HUES64 (cell line): ENCODE measurements around the gene ZNF594.
"Not testable (repeated sequence)": the region's sequence is repeated elsewhere in the genome, so short reads cannot be mapped to it uniquely, and the experiment has no call there.

Source experiments
- H3K27ac ChIP-seq: 2 replicates; pipeline ENCODE4 v1.7.0; 2013; ENCODE audit warnings: low read depth, low read length, inconsistent platforms
- H3K27me3 ChIP-seq: 2 replicates; pipeline ENCODE4 v1.6.1; 2013; ENCODE audit warnings: mild to moderate bottlenecking, low read length; ENCODE audit not compliant: insufficient read depth
- H3K36me3 ChIP-seq: 2 replicates; pipeline ENCODE4 v1.6.1; 2013; ENCODE audit warnings: mild to moderate bottlenecking, low read length; ENCODE audit not compliant: insufficient read depth
- H3K4me1 ChIP-seq: 2 replicates; pipeline ENCODE4 v1.6.1; 2013; ENCODE audit warnings: mild to moderate bottlenecking, low read length, moderate library complexity; ENCODE audit not compliant: insufficient read depth
- H3K4me3 ChIP-seq: 2 replicates; pipeline ENCODE4 v1.5.1; 2013; ENCODE audit warnings: mild to moderate bottlenecking, low read length, moderate library complexity
- H3K9ac ChIP-seq: 2 replicates; pipeline ENCODE4 v1.6.1; 2013; ENCODE audit warnings: mild to moderate bottlenecking, low read depth, low read length
- H3K9me3 ChIP-seq: 2 replicates; pipeline ENCODE4 v1.6.1; 2013; ENCODE audit warnings: low read depth, low read length; ENCODE audit not compliant: insufficient read depth
- WGBS: fragments of 150-250, 120-280 bp; methylation state at CpG from one replicate; pipeline ENCODE4 v1.1.7; 2013; ENCODE audit warnings: missing lambda C conversion rate; 5-methylcytosine and 5-hydroxymethylcytosine counted together

Gene ZNF594

DNA sequence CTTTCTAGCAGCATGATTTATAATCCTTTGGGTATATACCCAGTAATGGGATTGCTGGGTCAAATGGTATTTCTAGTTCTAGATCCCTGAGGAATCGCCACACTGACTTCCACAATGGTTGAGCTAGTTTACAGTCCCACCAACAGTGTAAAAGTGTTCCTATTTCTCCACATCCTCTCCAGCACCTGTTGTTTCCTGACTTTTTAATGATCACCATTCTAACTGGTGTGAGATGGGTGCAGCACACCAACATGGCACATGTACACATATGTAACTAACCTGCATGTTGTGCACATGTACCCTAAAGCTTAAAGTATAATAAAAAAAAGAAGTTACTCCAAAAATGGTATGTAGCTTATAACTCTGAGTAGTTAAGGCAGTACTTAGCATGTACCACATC, 31.0 kb downstream of the ZNF594 start:
- not testable (repeated sequence) for H3K27ac ChIP-seq, H3K4me1 ChIP-seq, H3K9me3 ChIP-seq, H3K36me3 ChIP-seq, H3K9ac ChIP-seq, H3K4me3 ChIP-seq, H3K27me3 ChIP-seq
- WGBS = no CpG with 5 or more reads among the region's 1 CpG

DNA sequence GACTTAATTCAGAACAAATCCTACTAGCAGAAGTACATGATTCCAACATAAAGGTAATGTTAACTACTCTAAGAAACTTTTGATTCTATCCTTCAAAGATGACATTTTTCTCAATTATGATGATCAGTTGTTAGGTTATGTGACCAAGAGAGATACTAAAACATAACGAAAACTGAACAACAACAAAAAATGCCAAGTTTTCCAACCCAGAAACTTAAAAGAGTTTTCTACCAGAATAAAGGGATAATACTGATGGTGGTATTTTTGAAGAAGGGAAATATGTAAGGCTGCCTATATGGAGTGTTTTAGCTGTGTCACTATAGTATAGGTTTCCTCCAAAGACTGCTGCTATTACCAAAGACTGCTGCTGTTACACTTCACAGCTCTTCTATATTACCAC, 45.5 kb downstream of the ZNF594 start:
- no CpG with 5 or more reads among the region's 1 CpG for WGBS
- H3K9ac ChIP-seq, H3K27me3 ChIP-seq, H3K27ac ChIP-seq, H3K4me1 ChIP-seq, H3K36me3 ChIP-seq, H3K9me3 ChIP-seq, H3K4me3 ChIP-seq: not testable (repeated sequence)

DNA sequence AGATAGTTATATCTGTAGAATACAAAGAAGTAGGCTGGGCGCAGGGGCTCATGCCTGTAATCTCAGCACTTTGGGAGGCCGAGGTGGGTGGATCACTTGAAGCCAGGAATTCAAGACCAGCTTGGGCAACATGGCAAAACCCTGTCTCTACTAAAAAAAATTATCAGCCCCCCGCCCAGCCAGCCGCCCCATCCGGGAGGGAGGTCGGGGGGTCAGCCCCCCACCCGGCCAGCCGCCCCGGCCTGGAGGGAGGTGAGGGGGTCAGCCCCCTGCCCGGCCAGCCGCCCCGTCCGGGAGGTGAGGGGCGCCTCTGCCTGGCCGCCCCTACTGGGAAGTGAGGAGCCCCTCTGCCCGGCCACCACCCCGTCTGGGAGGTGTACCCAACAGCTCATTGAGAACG, 48.8 kb downstream of the ZNF594 start:
- not testable (repeated sequence) for H3K4me1 ChIP-seq, H3K9ac ChIP-seq, H3K27me3 ChIP-seq, H3K27ac ChIP-seq, H3K9me3 ChIP-seq, H3K36me3 ChIP-seq, H3K4me3 ChIP-seq
- 95% methylated on average over 11 of the region's 18 CpGs for WGBS

DNA sequence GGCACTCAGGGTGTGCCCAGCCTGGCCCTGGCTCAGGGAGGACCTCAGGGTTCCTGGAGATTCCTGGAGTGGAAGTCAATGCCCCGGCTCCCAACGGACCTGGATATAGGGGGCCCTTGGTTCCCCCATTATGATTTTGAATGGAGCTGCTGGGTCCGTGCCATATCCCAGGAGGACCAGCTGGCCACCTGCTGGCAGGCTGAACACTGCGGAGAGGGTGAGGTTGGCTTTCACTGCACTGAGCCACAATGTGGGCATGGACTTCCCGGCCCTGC, 52.3 kb downstream of the ZNF594 start:
- no peaks in the 10 kb centered on the region for H3K9me3 ChIP-seq
- H3K9ac ChIP-seq = no peak overlapping the region
- WGBS = 96% methylated on average over 5 of the region's 5 CpGs
- no peak overlapping the region for H3K4me3 ChIP-seq
- H3K4me1 ChIP-seq = no peaks in the 10 kb centered on the region
- no peaks in the 10 kb centered on the region for H3K27me3 ChIP-seq
- no peak overlapping the region for H3K27ac ChIP-seq
- H3K36me3 ChIP-seq = no peaks in the 10 kb centered on the region

DNA sequence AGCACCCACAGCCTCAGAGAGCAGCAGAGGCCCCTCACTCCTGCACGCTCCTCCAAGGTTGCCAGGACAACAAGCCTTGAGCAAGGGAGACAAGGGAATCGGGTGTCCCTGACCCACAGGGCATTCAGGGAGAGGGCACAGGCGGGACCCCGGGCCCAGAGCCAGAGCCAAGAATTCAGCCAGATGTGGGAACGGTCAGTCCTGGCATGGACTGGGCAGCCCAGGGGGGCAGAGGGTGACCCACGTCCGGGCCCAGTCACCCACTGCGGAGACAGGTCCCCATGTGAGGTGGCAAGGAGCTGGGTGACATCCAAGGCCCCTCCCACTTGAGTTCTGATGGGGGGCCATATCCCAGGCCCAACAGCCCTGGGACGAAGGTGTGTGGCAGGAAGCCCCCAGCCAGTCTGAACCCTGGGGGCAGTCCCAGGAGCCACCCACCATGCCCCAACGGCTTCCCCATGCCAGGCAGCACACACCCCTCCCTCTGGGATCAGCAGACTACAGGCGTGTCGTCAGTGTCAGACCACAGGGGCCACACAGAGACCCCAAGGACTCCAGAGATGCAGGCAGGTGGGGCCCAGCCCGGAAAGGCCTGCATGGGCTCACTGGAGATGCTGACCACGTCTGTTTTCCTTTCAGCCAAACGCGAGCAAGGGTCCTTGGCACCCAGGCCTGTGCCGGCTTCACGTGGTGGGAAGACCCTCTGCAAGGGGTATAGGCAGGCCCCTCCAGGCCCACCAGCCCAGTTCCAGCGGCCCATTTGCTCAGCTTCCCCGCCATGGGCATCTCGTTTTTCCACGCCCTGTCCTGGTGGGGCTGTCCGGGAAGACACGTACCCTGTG, 52.8 kb downstream of the ZNF594 start:
- WGBS = 94% methylated on average over 24 of the region's 24 CpGs

DNA sequence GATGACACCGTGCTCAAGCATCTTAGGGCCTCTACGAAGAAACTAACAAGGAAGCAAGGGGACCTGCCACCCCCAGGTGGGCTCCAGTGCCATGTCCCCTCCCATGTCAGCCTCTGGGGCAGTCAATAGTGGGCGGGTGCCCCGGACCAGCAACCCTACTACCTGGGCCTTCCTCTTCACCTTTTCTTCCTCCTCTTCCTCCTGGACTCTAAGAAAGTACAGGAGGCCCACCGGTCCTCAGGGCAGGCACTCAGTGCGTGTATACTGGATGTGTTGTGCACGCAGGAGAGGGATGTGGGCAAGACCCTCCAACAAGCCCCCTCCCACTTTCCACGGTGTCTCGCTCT, 53.5 kb downstream of the ZNF594 start:
- H3K4me3 ChIP-seq, H3K9me3 ChIP-seq, H3K36me3 ChIP-seq, H3K27ac ChIP-seq, H3K4me1 ChIP-seq, H3K9ac ChIP-seq, H3K27me3 ChIP-seq: not testable (repeated sequence)
- WGBS = 98% methylated on average over 9 of the region's 9 CpGs

More for the DNA sequence above, 52.8 kb downstream of the ZNF594 start:
- H3K9ac ChIP-seq = no peak overlapping the region
- no peaks in the 10 kb centered on the region for H3K4me1 ChIP-seq
- no peaks in the 10 kb centered on the region for H3K9me3 ChIP-seq
- no peak overlapping the region for H3K27ac ChIP-seq
- H3K36me3 ChIP-seq = no peaks in the 10 kb centered on the region
- H3K27me3 ChIP-seq = no peaks in the 10 kb centered on the region
- H3K4me3 ChIP-seq = no peak overlapping the region

DNA sequence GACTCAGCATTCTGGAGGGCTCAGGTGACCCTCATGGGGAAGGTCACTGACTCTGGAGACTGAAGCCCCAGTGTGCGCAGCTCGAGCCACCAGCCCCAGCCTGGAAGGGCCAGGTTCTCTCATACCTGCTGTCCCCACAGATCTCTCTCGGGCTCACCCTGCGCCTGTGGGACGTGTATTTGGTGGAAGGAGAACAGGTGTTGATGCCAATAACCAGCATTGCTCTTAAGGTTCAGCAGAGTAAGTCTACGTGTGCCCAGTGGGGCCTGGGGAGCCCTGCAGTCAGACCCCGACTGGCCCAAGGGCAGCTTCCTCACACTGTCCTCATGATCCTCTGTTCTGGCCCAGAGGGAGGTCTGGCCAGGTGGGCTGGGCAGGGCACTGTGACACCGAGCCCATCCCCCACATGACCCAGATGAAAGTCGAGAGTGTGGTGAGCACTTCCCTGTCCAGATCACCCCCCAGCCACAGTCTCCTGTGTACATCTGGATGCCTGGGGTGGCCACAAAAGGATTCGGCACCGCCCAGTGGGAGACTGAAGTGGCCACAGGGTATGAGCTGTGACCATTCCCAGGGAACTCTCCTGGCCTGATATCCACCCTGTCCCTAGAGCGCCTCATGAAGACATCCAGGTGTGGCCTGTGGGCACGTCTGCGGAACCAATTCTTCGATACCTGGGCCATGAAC, 54.0 kb downstream of the ZNF594 start:
- H3K27me3 ChIP-seq, H3K36me3 ChIP-seq, H3K27ac ChIP-seq, H3K4me3 ChIP-seq, H3K9me3 ChIP-seq, H3K4me1 ChIP-seq, H3K9ac ChIP-seq: not testable (repeated sequence)
- WGBS = 94% methylated on average over 14 of the region's 15 CpGs

DNA sequence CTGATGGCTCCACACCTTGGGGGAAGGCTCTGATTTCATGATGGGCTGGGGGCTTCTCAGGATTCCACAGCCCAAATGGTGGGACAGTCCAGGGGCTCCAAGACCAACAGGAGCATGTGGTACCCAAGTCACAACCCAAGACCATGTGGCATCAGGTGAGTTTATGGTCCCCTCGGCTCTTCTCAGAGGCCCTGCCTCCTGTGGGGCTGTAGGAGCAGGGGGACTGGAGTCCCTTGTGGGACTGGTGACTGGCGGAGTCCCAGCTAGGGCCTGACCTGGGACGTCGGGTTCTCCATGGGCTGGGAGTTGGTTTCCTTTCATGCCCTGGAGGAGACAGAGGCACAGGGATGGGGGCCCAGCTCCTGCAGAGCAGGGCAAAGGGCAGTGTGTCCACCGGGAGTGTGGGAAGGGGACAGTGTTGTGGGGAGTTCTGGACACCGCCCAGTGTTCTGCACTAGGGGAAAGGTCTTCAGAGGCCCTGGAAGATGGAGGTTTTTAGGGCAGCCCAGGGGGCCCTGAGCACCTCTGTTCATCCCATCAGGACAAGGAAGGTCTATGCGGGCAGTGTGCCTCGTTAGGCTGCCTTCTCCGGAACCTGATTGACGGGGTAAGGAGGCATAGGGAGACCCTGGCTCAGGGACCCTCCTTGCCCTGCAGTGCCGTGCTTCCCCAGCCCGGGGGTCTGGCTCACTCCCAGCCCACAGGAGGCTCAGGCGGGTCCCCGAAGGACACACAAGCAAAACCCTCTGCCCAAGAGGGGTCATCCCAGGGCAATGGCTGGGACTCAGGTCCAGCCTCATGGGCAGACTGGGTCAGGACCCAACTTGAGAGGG, 54.9 kb downstream of the ZNF594 start:
- not testable (repeated sequence) for H3K27me3 ChIP-seq, H3K27ac ChIP-seq, H3K9me3 ChIP-seq, H3K9ac ChIP-seq, H3K4me3 ChIP-seq, H3K4me1 ChIP-seq, H3K36me3 ChIP-seq
- WGBS = 93% methylated on average over 14 of the region's 14 CpGs

DNA sequence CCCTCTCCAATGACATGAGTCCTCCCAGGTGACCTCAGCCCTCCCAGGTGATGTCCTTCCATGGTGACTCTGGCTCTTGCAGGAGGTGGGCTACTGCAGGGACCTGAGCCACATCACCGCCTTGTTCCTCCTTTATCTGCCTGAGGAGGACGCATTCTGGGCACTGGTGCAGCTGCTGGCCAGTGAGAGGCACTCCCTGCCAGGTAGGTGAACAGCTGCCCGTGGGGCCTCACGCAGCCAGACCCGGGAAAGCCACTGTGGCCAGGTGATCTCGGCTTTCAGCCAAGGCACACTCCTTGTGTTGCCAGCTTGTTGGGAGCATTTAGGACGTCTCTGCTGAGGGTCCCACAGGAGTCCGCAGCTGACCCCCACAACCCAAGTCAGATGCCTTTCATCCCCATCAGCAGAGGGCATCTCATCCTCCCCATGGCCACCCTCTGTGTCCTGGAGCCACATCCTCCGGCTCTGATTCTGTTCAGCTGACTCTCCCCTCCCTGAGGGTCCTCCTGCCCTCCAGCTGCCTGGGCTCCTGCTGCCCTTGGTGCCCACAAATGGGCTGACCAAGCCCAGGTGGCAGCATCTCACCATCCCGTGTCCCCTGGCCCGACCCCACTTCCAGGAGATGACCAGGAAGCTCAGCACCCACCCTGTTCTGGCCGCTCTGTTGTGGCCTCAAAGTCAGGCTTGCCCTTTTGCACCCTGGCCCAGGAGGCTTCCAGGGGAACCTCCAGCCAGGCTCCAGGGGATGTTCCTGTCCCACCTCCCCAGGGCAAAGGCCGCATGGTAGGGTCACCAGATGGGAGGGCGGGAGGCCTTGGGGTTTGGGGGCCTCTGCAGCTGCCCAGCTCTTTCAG, 55.7 kb downstream of the ZNF594 start:
- H3K4me1 ChIP-seq = no peaks in the 10 kb centered on the region
- no peak overlapping the region for H3K9ac ChIP-seq
- WGBS = 81% methylated on average over 14 of the region's 14 CpGs
- no peaks in the 10 kb centered on the region for H3K36me3 ChIP-seq
- no peak overlapping the region for H3K4me3 ChIP-seq
- H3K9me3 ChIP-seq = no peaks in the 10 kb centered on the region
- no peak overlapping the region for H3K27ac ChIP-seq
- no peaks in the 10 kb centered on the region for H3K27me3 ChIP-seq

DNA sequence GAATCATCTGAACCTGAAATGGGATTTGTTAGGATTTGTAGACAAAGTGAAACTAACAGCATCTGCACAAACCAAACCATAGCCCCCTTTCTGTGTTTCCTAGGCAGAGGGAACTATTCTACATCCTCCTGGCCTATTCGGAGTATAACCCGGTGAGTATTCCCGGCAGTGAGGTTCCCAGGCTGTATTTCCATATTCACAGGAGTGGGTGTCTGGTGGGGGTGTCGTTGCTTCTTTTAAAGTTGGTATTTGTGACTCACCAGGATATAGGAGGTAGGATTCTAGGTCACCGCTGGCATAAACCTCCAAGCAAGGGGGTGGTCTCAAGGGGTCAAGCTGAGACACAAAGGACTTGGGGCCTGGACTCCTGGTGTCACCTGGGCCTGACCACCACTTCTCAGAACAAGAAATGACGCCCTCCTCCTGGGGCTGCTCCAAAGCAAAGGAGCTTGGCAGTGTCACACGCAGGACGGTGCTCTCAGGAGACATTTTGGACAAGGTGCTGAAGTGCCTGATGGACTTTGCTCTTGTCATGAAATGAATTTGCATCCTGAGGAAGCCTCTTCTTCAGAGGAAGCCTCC, 56.4 kb downstream of the ZNF594 start:
- not testable (repeated sequence) for H3K27me3 ChIP-seq, H3K4me1 ChIP-seq, H3K9me3 ChIP-seq, H3K9ac ChIP-seq, H3K4me3 ChIP-seq, H3K36me3 ChIP-seq, H3K27ac ChIP-seq
- 76% methylated on average over 8 of the region's 8 CpGs for WGBS
